Measurements from ENCODE around the gene CLIP1. TPM values are rescaled to one million over a fixed set of nuclear protein-coding genes. Genes with fewer than 3 reads are reported as not detected.
"Not testable (repeated sequence)": the region's sequence is repeated elsewhere in the genome, so short reads cannot be mapped to it uniquely, and the experiment has no call there.

The CLIP1 gene
- total and polyA plus RNA-seq, 4 donors, result 26.6 to 93.7 (median 45.8) TPM

DNA sequence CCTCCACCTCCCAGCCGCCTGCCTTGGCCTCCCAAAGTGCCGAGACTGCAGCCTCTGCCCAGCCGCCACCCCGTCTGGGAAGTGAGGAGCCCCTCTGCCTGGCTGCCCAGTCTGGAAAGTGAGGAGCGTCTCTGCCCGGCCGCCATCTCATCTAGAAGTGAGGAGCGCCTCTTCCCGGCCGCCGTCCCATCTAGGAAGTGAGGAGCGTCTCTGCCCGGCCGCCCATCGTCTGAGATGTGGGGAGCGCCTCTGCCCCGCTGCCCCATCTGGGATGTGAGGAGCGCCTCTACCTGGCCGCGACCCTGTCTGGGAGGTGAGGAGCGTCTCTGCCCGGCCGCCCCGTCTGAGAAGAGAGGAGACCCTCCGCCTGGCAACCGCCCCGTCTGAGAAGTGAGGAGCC, 65.5 kb downstream of the CLIP1 start:
- peaks cover 8 to 31% (median 19%) of the 10 kb centered on the region in 4 donors for H3K36me3 ChIP-seq (ENCODE audit: control insufficient read depth in 4 of 4, insufficient read depth in 4 of 4, low read length in 4 of 4)
- ATAC-seq (ENCODE audit: insufficient read depth, low FRiP score), result not testable (repeated sequence)

GRCh38 chr12:122356192-122356635, 66.3 kb downstream of the CLIP1 start:
- H3K9me3 ChIP-seq (ENCODE audit: control insufficient read depth in 4 of 4, insufficient read depth in 3 of 4, low read length in 3 of 4), result no peaks in the 10 kb centered on the region
- H3K27ac ChIP-seq (ENCODE audit: low read depth in 1 of 2, low read length in 1 of 2), result no peak overlapping the region
- TF ChIP-seq, protein P1, sequence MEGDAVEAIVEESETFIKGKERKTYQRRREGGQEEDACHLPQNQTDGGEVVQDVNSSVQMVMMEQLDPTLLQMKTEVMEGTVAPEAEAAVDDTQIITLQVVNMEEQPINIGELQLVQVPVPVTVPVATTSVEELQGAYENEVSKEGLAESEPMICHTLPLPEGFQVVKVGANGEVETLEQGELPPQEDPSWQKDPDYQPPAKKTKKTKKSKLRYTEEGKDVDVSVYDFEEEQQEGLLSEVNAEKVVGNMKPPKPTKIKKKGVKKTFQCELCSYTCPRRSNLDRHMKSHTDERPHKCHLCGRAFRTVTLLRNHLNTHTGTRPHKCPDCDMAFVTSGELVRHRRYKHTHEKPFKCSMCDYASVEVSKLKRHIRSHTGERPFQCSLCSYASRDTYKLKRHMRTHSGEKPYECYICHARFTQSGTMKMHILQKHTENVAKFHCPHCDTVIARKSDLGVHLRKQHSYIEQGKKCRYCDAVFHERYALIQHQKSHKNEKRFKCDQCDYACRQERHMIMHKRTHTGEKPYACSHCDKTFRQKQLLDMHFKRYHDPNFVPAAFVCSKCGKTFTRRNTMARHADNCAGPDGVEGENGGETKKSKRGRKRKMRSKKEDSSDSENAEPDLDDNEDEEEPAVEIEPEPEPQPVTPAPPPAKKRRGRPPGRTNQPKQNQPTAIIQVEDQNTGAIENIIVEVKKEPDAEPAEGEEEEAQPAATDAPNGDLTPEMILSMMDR (IDR thresholded peaks at IDR 0.05; ENCODE audit: control extremely low read depth, extremely low read depth), result peak; percentile 37
- ATAC-seq (ENCODE audit: insufficient read depth, low FRiP score) (no peak), DNase-seq (peak; percentile 25 to 66 (median 65))
- H3K4me3 ChIP-seq, result no peak overlapping the region
- H3K4me1 ChIP-seq (ENCODE audit: control insufficient read depth in 5 of 5, insufficient read depth in 5 of 5, low read length in 5 of 5), result no peaks in the 10 kb centered on the region
- no peaks in the 10 kb centered on the region for H3K27me3 ChIP-seq (ENCODE audit: control insufficient read depth in 3 of 3, insufficient read depth in 3 of 3, low read length in 2 of 3)
- 40 to 41% methylated on average over 3 of the region's 3 CpGs for WGBS, 2 donors
- peaks cover 7 to 29% (median 19%) of the 10 kb centered on the region in 4 donors for H3K36me3 ChIP-seq (ENCODE audit: control insufficient read depth in 4 of 4, insufficient read depth in 4 of 4, low read length in 4 of 4)
- H3K9ac ChIP-seq (ENCODE audit: insufficient read depth in 1 of 2, low read length in 2 of 2), result no peak overlapping the region

More for the DNA sequence above, 65.5 kb downstream of the CLIP1 start:
- not testable (repeated sequence) for DNase-seq; H3K4me1 ChIP-seq (ENCODE audit: control insufficient read depth in 5 of 5, insufficient read depth in 5 of 5, low read length in 5 of 5); H3K27ac ChIP-seq (ENCODE audit: low read depth in 1 of 2, low read length in 1 of 2); H3K4me3 ChIP-seq; H3K9me3 ChIP-seq (ENCODE audit: control insufficient read depth in 4 of 4, insufficient read depth in 3 of 4, low read length in 3 of 4); H3K27me3 ChIP-seq (ENCODE audit: control insufficient read depth in 3 of 3, insufficient read depth in 3 of 3, low read length in 2 of 3); H3K9ac ChIP-seq (ENCODE audit: insufficient read depth in 1 of 2, low read length in 2 of 2)
- WGBS, 2 donors, result 96 to 97% methylated on average over 19 to 26 of the region's 27 CpGs

GRCh38 chr12:122355706-122356105, 66.8 kb downstream of the CLIP1 start:
- DNase-seq, result no peak
- Histone ChIP-seq H3K9me3 (ENCODE audit: control insufficient read depth in 4 of 4, insufficient read depth in 3 of 4, low read length in 3 of 4) (no peaks in the 10 kb centered on the region), H3K27ac (ENCODE audit: low read depth in 1 of 2, low read length in 1 of 2) (no peak overlapping the region), H3K27me3 (ENCODE audit: control insufficient read depth in 3 of 3, insufficient read depth in 3 of 3, low read length in 2 of 3) (no peaks in the 10 kb centered on the region), H3K36me3 (ENCODE audit: control insufficient read depth in 4 of 4, insufficient read depth in 4 of 4, low read length in 4 of 4) (peaks cover 2 to 26% (median 16%) of the 10 kb centered on the region in 4 donors), H3K4me3 (no peak overlapping the region), H3K4me1 (ENCODE audit: control insufficient read depth in 5 of 5, insufficient read depth in 5 of 5, low read length in 5 of 5) (no peaks in the 10 kb centered on the region), H3K9ac (ENCODE audit: insufficient read depth in 1 of 2, low read length in 2 of 2) (no peak overlapping the region)
- ATAC-seq (ENCODE audit: insufficient read depth, low FRiP score), result no peak
- WGBS, 2 donors, result 92 to 93% methylated on average over 11 of the region's 11 CpGs
- TF ChIP-seq, protein P1 (IDR thresholded peaks at IDR 0.05; ENCODE audit: control extremely low read depth, extremely low read depth), result no peak

DNA sequence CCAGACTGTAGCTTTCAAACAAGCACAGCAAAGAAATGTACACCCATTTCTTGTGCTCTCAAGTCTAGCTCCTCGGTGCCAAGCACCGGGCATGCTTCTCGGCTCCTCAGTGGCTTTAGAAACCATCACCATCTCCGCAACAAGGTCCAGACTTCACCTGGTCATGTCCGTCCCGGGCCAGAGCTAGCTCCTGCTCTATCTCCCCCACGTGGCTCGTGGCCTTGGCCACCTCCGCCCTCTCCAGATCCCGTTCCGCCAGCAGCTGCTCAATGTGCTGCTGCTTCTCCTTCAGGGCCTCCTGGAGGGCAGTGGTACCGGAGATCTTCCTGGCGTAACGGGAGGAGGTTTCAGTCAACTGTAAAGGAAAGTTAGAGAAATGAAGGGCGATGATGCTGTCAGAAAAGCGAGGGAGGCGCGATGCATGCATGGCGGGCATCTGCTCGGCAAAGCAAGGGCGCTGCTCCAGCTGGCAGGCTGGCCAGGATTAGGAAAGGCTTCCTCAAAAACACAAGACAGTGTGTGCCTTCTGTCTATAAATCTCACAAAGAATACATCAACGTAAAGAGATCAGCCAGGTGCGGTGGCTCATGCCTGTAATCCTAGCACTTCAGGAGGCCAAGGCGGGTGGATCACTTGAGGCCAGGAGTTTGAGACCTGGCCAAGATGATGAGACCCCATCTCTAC, 67.4 kb downstream of the CLIP1 start:
- Histone ChIP-seq H3K4me3 (no peak overlapping the region), H3K9me3 (ENCODE audit: control insufficient read depth in 4 of 4, insufficient read depth in 3 of 4, low read length in 3 of 4) (no peaks in the 10 kb centered on the region), H3K36me3 (ENCODE audit: control insufficient read depth in 4 of 4, insufficient read depth in 4 of 4, low read length in 4 of 4) (peaks cover 0 to 28% (median 17%) of the 10 kb centered on the region in 4 donors), H3K27ac (ENCODE audit: low read depth in 1 of 2, low read length in 1 of 2) (no peak overlapping the region), H3K4me1 (ENCODE audit: control insufficient read depth in 5 of 5, insufficient read depth in 5 of 5, low read length in 5 of 5) (no peaks in the 10 kb centered on the region), H3K9ac (ENCODE audit: insufficient read depth in 1 of 2, low read length in 2 of 2) (no peak overlapping the region), H3K27me3 (ENCODE audit: control insufficient read depth in 3 of 3, insufficient read depth in 3 of 3, low read length in 2 of 3) (no peaks in the 10 kb centered on the region)
- DNase-seq, result no peak
- TF ChIP-seq, protein P1 (IDR thresholded peaks at IDR 0.05; ENCODE audit: control extremely low read depth, extremely low read depth), result no peak
- WGBS, 2 donors, result 96% methylated on average over 24 of the region's 24 CpGs
- no peak for ATAC-seq (ENCODE audit: insufficient read depth, low FRiP score)

All from lung (tissue), 12 donors.